ENCODE data around the gene TMEM63B.
"Not testable (repeated sequence)": the region's sequence is repeated elsewhere in the genome, so short reads cannot be mapped to it uniquely, and the experiment has no call there.

Gene TMEM63B

GRCh38 chr6:44094403-44095242 lies 32.7 kb upstream of the TMEM63B start:
- no peak for DNase-seq

DNA sequence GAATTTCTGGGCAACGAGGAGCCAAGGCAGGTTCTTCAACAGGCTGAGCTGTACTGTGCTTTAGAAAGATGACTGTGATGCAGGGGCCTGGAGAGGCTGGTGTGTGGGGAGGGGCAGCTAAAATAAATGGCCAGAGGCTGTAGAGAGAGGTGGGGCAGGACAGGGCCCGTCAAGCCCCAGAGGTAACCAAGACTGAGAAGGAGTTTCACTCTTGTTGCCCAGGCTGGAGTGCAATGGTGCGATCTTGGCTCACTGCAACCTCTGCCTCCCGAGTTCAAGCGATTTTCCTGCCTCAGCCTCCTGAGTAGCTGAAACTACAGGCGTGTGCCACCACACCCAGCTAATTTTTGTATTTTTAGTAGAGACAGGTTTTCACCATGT lies 32.1 kb upstream of the TMEM63B start:
- not testable (repeated sequence) for DNase-seq

- no peak for DNase-seq
These were observed 30.7 kb upstream of the TMEM63B start for GRCh38 chr6:44096612-44097011.

DNA sequence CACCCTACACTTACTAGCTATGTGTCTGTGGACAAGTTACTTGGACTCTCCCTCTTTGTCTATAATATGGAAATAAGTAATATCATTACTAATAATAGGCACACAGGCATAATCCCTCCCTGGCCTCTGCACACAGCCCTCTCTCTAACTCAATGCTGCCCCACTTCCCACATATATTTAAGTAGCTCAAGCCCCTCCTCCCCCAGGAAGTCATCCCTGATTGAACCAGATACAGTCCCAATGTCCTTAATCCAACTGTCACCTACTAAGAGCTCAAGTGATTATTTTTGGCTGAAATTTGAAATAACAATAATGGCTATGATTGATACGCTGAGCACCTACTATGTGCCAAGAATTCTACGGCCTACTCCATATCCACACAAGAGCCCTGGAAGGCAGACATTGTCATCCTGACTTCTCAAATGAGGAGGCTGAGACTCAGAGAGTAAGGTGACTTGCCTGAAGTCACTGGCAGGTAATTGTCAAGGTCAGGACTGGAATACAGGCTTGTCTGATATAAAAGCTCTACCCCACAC lies 29.5 kb upstream of the TMEM63B start:
- DNase-seq = no peak

GRCh38 chr6:44099192-44099591 lies 28.2 kb upstream of the TMEM63B start:
- DNase-seq = no peak

GRCh38 chr6:44100088-44100550 lies 27.2 kb upstream of the TMEM63B start:
- no peak for DNase-seq

DNA sequence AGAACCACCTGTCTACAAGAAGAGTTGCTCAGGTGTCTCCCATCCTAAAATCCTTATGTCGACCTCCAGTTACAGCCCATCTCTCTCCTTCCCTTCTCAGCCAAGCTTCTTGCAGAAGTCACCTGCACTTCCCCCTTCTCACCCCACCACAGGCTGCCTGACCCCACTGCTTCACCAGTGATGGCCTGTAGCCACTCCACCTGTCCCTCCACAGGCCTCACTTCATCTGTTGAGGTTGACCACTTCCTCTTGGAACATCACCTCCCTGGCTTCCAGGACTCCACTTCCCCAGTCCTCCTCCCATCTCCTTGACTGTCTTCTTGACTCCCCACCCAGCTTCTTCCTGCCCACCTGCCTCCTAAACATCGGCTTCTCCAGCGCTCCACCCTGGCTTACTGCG lies 25.5 kb upstream of the TMEM63B start:
- no peak for DNase-seq

- DNase-seq = no peak
These were observed 24.8 kb upstream of the TMEM63B start for GRCh38 chr6:44102527-44102926.

GRCh38 chr6:44104481-44105021 lies 22.8 kb upstream of the TMEM63B start:
- no peak for DNase-seq

- no peak for DNase-seq
These were observed 22.2 kb upstream of the TMEM63B start for GRCh38 chr6:44105146-44105545.

GRCh38 chr6:44105993-44106740 lies 21.2 kb upstream of the TMEM63B start:
- no peak for DNase-seq

- no peak for DNase-seq
These were observed 20.3 kb upstream of the TMEM63B start for GRCh38 chr6:44107017-44107416.

DNA sequence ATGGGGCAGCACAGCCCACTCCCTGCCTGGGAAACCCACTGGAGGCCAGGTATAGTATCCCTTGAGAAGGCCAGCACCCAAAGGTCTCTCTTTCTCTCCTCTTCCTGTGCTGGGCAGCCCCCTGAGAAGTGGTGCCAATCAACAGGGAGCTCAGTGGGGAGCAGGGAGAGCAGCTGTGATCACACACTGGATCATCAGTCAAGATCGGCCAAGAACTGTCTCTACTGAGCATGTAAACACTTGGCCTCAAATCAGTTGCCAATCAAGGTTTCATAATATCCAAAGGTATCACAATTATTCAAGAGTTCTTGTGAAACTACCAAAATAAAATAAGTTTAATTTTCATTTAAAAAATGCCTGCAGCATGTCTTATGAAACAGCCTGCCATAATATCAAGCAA lies 18.9 kb upstream of the TMEM63B start:
- no peak for DNase-seq

DNA sequence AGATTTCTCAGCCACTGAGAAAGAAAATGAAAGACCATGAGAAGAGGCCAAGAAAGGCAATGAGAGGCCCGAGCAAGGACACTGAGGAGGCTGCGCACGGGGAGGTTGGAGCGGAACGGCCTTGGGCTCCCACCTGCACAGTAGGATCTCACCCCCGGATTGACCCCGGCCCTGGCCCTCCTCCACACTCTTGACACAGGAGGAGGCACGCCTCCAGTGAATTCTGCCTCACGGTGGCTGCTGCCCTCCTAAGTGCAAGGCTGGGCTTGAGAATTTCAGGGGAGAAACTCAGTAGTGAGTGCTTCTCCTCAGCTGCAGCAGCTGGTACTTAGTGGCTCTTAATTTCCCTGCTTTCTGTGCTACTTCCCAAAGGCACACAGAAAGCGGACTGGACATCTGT lies 18.1 kb upstream of the TMEM63B start:
- no peak for DNase-seq

- DNase-seq = no peak
These were observed 17.2 kb upstream of the TMEM63B start for GRCh38 chr6:44110005-44110676.

DNA sequence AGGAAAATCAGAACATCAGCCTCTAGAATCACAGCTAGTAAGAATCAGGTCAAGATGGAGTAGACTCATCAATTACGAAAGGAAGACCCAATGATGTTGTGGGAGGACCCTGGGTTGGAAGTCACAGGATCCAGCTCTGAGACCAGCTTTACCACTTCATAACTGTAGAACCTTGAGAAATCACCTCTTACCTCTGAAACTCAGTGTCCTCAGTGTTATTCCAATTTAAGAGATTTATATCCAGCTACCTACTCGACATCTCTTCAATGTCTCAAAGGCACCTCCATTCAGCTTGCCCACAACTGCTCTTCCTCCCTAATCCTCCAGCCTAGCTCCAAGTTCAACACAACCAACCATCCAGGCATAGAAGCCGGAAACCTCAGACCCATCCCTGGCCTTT lies 16.4 kb upstream of the TMEM63B start:
- DNase-seq = no peak

GRCh38 chr6:44111434-44112417 lies 15.6 kb upstream of the TMEM63B start:
- DNase-seq = no peak

- no peak for DNase-seq
These were observed 13.9 kb upstream of the TMEM63B start for GRCh38 chr6:44113414-44113813.

GRCh38 chr6:44115866-44116265 lies 11.5 kb upstream of the TMEM63B start:
- no peak for DNase-seq

DNA sequence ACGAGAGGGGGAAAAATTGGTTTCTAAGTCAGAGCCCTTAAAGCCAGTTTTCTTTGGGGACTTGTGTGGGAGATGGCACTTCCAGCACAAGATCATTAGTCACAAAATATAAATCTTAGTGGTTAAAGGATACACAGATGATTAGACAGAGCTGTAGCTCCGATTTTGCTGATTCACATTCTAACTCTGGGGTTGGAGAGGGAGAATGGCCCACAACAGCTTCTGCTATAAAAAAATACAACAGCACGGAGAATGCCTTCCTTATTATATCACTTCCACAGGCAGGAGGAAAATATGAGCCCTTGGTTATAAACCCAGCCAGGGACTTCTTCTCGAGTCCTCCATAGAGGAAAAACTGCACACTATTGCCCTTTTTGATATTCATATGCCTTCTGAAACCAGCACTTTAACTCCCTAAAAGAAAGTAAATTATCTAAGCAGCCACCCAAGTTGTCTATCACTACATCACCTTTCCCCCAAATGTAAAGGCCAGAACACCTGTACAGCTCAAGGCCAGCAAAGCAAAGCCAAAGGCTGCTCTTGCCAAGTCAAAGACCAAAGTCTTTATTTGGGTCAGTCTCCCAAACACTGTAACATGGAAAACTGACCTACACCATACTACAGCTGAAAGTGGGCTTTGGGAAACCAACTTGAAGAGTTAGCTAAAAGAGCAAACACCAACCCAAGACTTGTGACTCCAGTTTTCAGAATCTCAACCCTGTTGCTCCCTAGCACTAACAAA lies 10.5 kb upstream of the TMEM63B start:
- no peak for DNase-seq

All from SIG-M5 (cell line).